H1 (cell line): ENCODE measurements around the gene NELL2. TPM values are rescaled to one million over a fixed set of nuclear protein-coding genes. Genes with fewer than 3 reads are reported as not detected.

Experiments used
- BRCA1 ChIP-seq: IDR thresholded peaks from 2 replicates; pipeline ENCODE4 v1.6.1; 2012; ENCODE audit warnings: low read depth, low read length, improper control_type of control experiment
- CBX5 ChIP-seq: fragments of 300-800, 300-1000 bp; sonication (generic); IDR thresholded peaks from 2 replicates; pipeline ENCODE4 v1.7.1; 2016; ENCODE audit warnings: antibody characterized with exemption, low read length, low read depth
- CEBPB ChIP-seq: IDR thresholded peaks from 2 replicates; pipeline ENCODE4 v1.6.1; 2012; ENCODE audit warnings: low read depth, low read length
- GABPA ChIP-seq: IDR thresholded peaks from 2 replicates; pipeline ENCODE4 v1.6.1; 2011; ENCODE audit warnings: mild to moderate bottlenecking, low read length, moderate library complexity, borderline replicate concordance; ENCODE audit not compliant: insufficient read depth
- MAX ChIP-seq: IDR thresholded peaks from 2 replicates; pipeline ENCODE4 v1.6.1; 2012; ENCODE audit warnings: inconsistent platforms
- POLR2A ChIP-seq, 2 experiments: IDR thresholded peaks; 1 replicate in 1 of 2; 2 replicates in 1 of 2; pipeline ENCODE4 v1.6.1; 2011; ENCODE audit warnings: low read depth in 2 of 2, low read length in 2 of 2, mild to moderate bottlenecking in 2 of 2; ENCODE audit errors: control extremely low read depth in 1 of 2
- POLR2AphosphoS5 ChIP-seq: IDR thresholded peaks from 2 replicates; pipeline ENCODE4 v1.6.1; 2011; ENCODE audit warnings: low read depth, low read length
- RNF2 ChIP-seq: fragments of 200-900, 300-1000 bp; sonication (generic); IDR thresholded peaks from 2 replicates; pipeline ENCODE4 v1.7.1; 2016; ENCODE audit warnings: borderline replicate concordance, low read depth, mild to moderate bottlenecking, antibody characterized with exemption, low read length; ENCODE audit not compliant: poor library complexity, severe bottlenecking; ENCODE audit errors: missing control alignments
- TEAD4 ChIP-seq: IDR thresholded peaks from 2 replicates; pipeline ENCODE4 v1.6.1; 2012; ENCODE audit warnings: low read depth, low read length, inconsistent platforms, mixed read lengths
- polyA plus RNA-seq, 7 experiments: library from polyadenylated mRNA; depleted of rRNA in 3 of 7; stranded (reverse) in 5 of 7; unstranded in 2 of 7; fragments of >200 nt in 5 of 7; fragments of 200-250 nt in 2 of 7; gene quantifications; 1 replicate in 5 of 7; 2 replicates in 1 of 7; 4 replicates in 1 of 7; pipeline versions ENCODE4 v1.2.1 to v1.2.3, GENCODE V29; 2011 to 2013; ENCODE audit warnings: missing spikeins in 2 of 7, mixed read lengths in 2 of 7
- total RNA-seq: library from RNA; stranded (reverse); fragmentation: NEBNext Ultra II Directional; extraction: Animal tissue kit (Norgen Biotek cat#: 25700); gene quantifications from 2 replicates; pipeline ENCODE4 v1.2.1, GENCODE V29; 2021

Gene NELL2
- total and polyA plus RNA-seq, 2 of the 8 experiments (the other 6 are each of a cell fraction or from before 2014, with no cell fraction given): 54.2 to 56.8 TPM

- TF ChIP-seq MAX (no peak), CEBPB (no peak), GABPA (no peak), POLR2AphosphoS5 (no peak), POLR2A (IDR thresholded peaks at IDR 0.05; ENCODE audit: control extremely low read depth in 1 of 2, low read depth in 2 of 2, low read length in 2 of 2) (no peak), TEAD4 (no peak), CBX5 (no peak), BRCA1 (no peak), RNF2 (no peak)
Observed at GRCh38 chr12:44804068-44804467, 72.0 kb downstream of the NELL2 start (continued).
